ENCODE measurements around the gene SENP7. TPM values are rescaled to one million over a fixed set of nuclear protein-coding genes. Genes with fewer than 3 reads are reported as not detected.
"Not testable (repeated sequence)": the region's sequence is repeated elsewhere in the genome, so short reads cannot be mapped to it uniquely, and the experiment has no call there.

The SENP7 gene
- total and polyA plus RNA-seq, 2 donors, result 29.6 to 37.7 TPM

DNA sequence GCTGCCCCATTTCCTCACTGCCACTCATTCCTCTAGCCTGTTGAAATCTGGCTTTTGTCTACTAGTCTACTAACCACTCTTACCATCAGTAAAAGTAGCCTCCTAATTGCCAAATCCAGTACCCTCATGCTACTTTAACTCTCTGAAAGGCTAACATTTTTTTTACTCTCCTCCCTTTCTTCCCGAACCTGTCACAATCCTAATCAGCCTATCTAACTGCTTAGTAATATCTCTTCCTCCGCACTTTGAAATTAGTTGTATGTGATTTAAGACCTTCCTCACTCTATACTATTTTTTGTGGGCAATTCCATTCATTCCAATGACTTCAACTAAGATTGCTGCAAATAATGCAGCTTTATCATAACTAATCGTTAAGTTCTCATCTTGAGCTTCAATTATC is 3.7 kb downstream of the SENP7 start:
- Histone ChIP-seq H3K4me3 (ENCODE audit: low read length in 2 of 2) (no peak overlapping the region), H3K36me3 (ENCODE audit: control insufficient read depth in 2 of 2, insufficient read depth in 2 of 2, low read length in 1 of 2) (no peaks in the 10 kb centered on the region), H3K27me3 (ENCODE audit: control insufficient read depth in 2 of 2, insufficient read depth in 1 of 2, low read length in 1 of 2) (no peaks in the 10 kb centered on the region), H3K9me3 (ENCODE audit: control insufficient read depth in 2 of 2, insufficient read depth in 1 of 2, low read length in 1 of 2) (no peaks in the 10 kb centered on the region), H3K27ac (ENCODE audit: low read depth in 1 of 2, low read length in 1 of 2) (no peak overlapping the region), H3K4me1 (ENCODE audit: control insufficient read depth in 2 of 2, insufficient read depth in 2 of 2, low read length in 2 of 2) (no peaks in the 10 kb centered on the region)
- DNase-seq (ENCODE audit: low read depth in 6 of 9, low spot score in 9 of 9), result no peak
- WGBS, result 89% methylated on average over 3 of the region's 3 CpGs

GRCh38 chr3:101501783-101502182 is 11.2 kb downstream of the SENP7 start:
- no peak for DNase-seq (ENCODE audit: low read depth in 6 of 9, low spot score in 9 of 9)
- Histone ChIP-seq H3K27ac (ENCODE audit: low read depth in 1 of 2, low read length in 1 of 2) (no peak overlapping the region), H3K36me3 (ENCODE audit: control insufficient read depth in 2 of 2, insufficient read depth in 2 of 2, low read length in 1 of 2) (peaks cover 0 to 13% of the 10 kb centered on the region in 2 donors), H3K27me3 (ENCODE audit: control insufficient read depth in 2 of 2, insufficient read depth in 1 of 2, low read length in 1 of 2) (no peaks in the 10 kb centered on the region), H3K4me1 (ENCODE audit: control insufficient read depth in 2 of 2, insufficient read depth in 2 of 2, low read length in 2 of 2) (no peaks in the 10 kb centered on the region), H3K4me3 (ENCODE audit: low read length in 2 of 2) (no peak overlapping the region), H3K9me3 (ENCODE audit: control insufficient read depth in 2 of 2, insufficient read depth in 1 of 2, low read length in 1 of 2) (no peaks in the 10 kb centered on the region)
- WGBS, result 93% methylated on average over 3 of the region's 3 CpGs

- Histone ChIP-seq H3K27me3 (ENCODE audit: control insufficient read depth in 2 of 2, insufficient read depth in 1 of 2, low read length in 1 of 2) (no peaks in the 10 kb centered on the region), H3K4me1 (ENCODE audit: control insufficient read depth in 2 of 2, insufficient read depth in 2 of 2, low read length in 2 of 2) (no peaks in the 10 kb centered on the region), H3K27ac (ENCODE audit: low read depth in 1 of 2, low read length in 1 of 2) (no peak overlapping the region), H3K9me3 (ENCODE audit: control insufficient read depth in 2 of 2, insufficient read depth in 1 of 2, low read length in 1 of 2) (no peaks in the 10 kb centered on the region), H3K36me3 (ENCODE audit: control insufficient read depth in 2 of 2, insufficient read depth in 2 of 2, low read length in 1 of 2) (peaks cover 0 to 13% of the 10 kb centered on the region in 2 donors), H3K4me3 (ENCODE audit: low read length in 2 of 2) (no peak overlapping the region)
- no peak for DNase-seq (ENCODE audit: low read depth in 6 of 9, low spot score in 9 of 9)
- WGBS, result 98% methylated on average over 1 of the region's 1 CpG
Measured at GRCh38 chr3:101500208-101500607, 12.8 kb downstream of the SENP7 start.

GRCh38 chr3:101497803-101498202 is 15.2 kb downstream of the SENP7 start:
- Histone ChIP-seq H3K4me1 (ENCODE audit: control insufficient read depth in 2 of 2, insufficient read depth in 2 of 2, low read length in 2 of 2) (no peaks in the 10 kb centered on the region), H3K27me3 (ENCODE audit: control insufficient read depth in 2 of 2, insufficient read depth in 1 of 2, low read length in 1 of 2) (no peaks in the 10 kb centered on the region), H3K9me3 (ENCODE audit: control insufficient read depth in 2 of 2, insufficient read depth in 1 of 2, low read length in 1 of 2) (no peaks in the 10 kb centered on the region), H3K27ac (ENCODE audit: low read depth in 1 of 2, low read length in 1 of 2) (no peak overlapping the region), H3K36me3 (ENCODE audit: control insufficient read depth in 2 of 2, insufficient read depth in 2 of 2, low read length in 1 of 2) (peaks cover 3 to 17% of the 10 kb centered on the region in 2 donors), H3K4me3 (ENCODE audit: low read length in 2 of 2) (no peak overlapping the region)
- WGBS, result 100% methylated on average over 2 of the region's 2 CpGs
- DNase-seq (ENCODE audit: low read depth in 6 of 9, low spot score in 9 of 9), result no peak

DNA sequence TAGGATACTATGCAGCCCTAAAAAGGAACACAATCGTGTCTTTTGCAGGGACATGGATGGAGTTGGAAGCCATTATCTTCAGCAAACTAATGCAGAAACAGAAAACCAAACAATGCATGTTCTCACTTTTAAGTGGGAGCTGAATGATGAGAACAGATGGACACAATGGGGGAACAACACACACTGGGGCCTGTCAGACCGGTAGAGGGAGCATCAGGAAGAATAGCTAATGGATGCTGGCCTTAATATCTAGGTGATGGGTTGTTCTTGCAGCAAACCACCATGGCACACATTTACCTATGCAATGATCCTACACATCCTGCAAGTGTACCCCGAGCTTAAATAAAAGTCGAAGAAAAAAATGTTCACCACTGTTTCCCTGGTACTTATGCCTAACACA is 17.5 kb downstream of the SENP7 start:
- WGBS, result 97% methylated on average over 4 of the region's 4 CpGs
- DNase-seq (ENCODE audit: low read depth in 6 of 9, low spot score in 9 of 9), result no peak

DNA sequence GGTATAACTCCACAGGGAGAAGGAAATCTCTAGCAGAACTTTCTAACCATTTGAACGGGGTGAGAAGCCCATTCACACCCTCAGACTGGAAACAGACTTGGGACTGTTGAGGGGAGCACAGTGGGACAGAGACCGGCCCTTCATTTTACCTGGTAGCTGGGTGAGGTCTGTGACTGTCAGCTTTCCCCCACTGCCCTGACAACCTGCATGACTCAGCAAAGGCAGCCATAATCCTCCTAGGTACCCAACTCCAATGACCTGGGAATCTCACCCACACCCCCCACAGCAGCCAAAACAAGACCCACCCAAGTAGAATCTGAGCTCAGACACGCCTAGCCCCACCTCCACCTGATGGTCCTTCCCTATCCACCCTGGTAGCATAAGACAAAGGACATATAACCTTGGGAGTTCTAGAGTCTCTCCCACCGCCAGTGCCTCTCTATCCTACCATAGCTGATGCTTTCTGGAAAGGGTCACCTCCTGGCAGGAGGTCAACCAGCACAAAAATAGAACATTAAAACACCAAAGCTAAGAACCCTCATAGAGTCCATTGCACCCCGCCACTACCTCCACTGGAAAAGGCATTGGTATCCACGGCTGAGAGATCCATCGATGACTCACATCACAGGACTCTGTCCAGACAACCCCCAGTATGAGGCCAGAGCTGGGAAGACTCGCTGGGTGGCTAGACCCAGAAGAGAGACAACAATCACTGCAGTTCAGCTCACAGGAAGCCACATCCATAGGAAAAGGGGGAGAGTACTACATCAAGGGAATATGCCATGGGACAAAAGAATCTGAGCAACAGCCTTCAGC is 28.0 kb downstream of the SENP7 start:
- Histone ChIP-seq H3K36me3 (ENCODE audit: control insufficient read depth in 2 of 2, insufficient read depth in 2 of 2, low read length in 1 of 2) (peaks cover 4 to 13% of the 10 kb centered on the region in 2 donors), H3K27ac (ENCODE audit: low read depth in 1 of 2, low read length in 1 of 2) (no peak overlapping the region), H3K4me1 (ENCODE audit: control insufficient read depth in 2 of 2, insufficient read depth in 2 of 2, low read length in 2 of 2) (no peaks in the 10 kb centered on the region), H3K9me3 (ENCODE audit: control insufficient read depth in 2 of 2, insufficient read depth in 1 of 2, low read length in 1 of 2) (no peaks in the 10 kb centered on the region), H3K4me3 (ENCODE audit: low read length in 2 of 2) (no peak overlapping the region), H3K27me3 (ENCODE audit: control insufficient read depth in 2 of 2, insufficient read depth in 1 of 2, low read length in 1 of 2) (no peaks in the 10 kb centered on the region)
- DNase-seq (ENCODE audit: low read depth in 6 of 9, low spot score in 9 of 9), result no peak
- 100% methylated on average over 8 of the region's 8 CpGs for WGBS

More for the DNA sequence above, 17.5 kb downstream of the SENP7 start:
- H3K4me3 ChIP-seq (ENCODE audit: low read length in 2 of 2), result no peak overlapping the region
- peaks cover 14 to 27% of the 10 kb centered on the region in 2 donors for H3K36me3 ChIP-seq (ENCODE audit: control insufficient read depth in 2 of 2, insufficient read depth in 2 of 2, low read length in 1 of 2)
- H3K27ac ChIP-seq (ENCODE audit: low read depth in 1 of 2, low read length in 1 of 2), result no peak overlapping the region
- no peaks in the 10 kb centered on the region for H3K27me3 ChIP-seq (ENCODE audit: control insufficient read depth in 2 of 2, insufficient read depth in 1 of 2, low read length in 1 of 2)
- no peaks in the 10 kb centered on the region for H3K9me3 ChIP-seq (ENCODE audit: control insufficient read depth in 2 of 2, insufficient read depth in 1 of 2, low read length in 1 of 2)
- H3K4me1 ChIP-seq (ENCODE audit: control insufficient read depth in 2 of 2, insufficient read depth in 2 of 2, low read length in 2 of 2), result no peaks in the 10 kb centered on the region

GRCh38 chr3:101478980-101479379 is 34.0 kb downstream of the SENP7 start:
- Histone ChIP-seq H3K27ac (ENCODE audit: low read depth in 1 of 2, low read length in 1 of 2) (no peak overlapping the region), H3K4me3 (ENCODE audit: low read length in 2 of 2) (no peak overlapping the region), H3K27me3 (ENCODE audit: control insufficient read depth in 2 of 2, insufficient read depth in 1 of 2, low read length in 1 of 2) (no peaks in the 10 kb centered on the region), H3K9me3 (ENCODE audit: control insufficient read depth in 2 of 2, insufficient read depth in 1 of 2, low read length in 1 of 2) (no peaks in the 10 kb centered on the region), H3K4me1 (ENCODE audit: control insufficient read depth in 2 of 2, insufficient read depth in 2 of 2, low read length in 2 of 2) (no peaks in the 10 kb centered on the region), H3K36me3 (ENCODE audit: control insufficient read depth in 2 of 2, insufficient read depth in 2 of 2, low read length in 1 of 2) (peaks cover 3 to 15% of the 10 kb centered on the region in 2 donors)
- 59% methylated on average over 3 of the region's 3 CpGs for WGBS
- DNase-seq (ENCODE audit: low read depth in 6 of 9, low spot score in 9 of 9), result no peak

GRCh38 chr3:101474841-101475552 is 38.0 kb downstream of the SENP7 start:
- not testable (repeated sequence) for H3K4me3 ChIP-seq (ENCODE audit: low read length in 2 of 2); H3K27ac ChIP-seq (ENCODE audit: low read depth in 1 of 2, low read length in 1 of 2); DNase-seq (ENCODE audit: low read depth in 6 of 9, low spot score in 9 of 9); H3K4me1 ChIP-seq (ENCODE audit: control insufficient read depth in 2 of 2, insufficient read depth in 2 of 2, low read length in 2 of 2); H3K27me3 ChIP-seq (ENCODE audit: control insufficient read depth in 2 of 2, insufficient read depth in 1 of 2, low read length in 1 of 2); H3K9me3 ChIP-seq (ENCODE audit: control insufficient read depth in 2 of 2, insufficient read depth in 1 of 2, low read length in 1 of 2)
- 96% methylated on average over 2 of the region's 2 CpGs for WGBS
- peaks cover 3 to 11% of the 10 kb centered on the region in 2 donors for H3K36me3 ChIP-seq (ENCODE audit: control insufficient read depth in 2 of 2, insufficient read depth in 2 of 2, low read length in 1 of 2)

DNA sequence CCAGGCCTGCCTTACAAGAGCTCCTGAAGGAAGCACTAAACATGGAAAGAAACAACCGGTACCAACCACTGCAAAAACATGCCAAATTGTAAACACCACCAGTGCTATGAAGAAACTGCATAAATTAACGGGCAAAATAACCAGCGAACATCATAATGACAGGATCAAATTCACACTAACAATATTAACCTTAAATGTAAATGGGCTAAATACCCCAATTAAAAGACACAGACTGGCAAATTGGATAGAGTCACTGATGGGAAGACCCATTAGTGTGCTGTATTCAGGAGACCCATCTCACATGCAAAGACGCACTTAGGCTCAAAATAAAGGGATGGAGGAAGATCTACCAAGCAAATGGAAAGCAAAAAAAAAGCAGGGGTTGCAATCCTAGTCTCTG is 44.3 kb downstream of the SENP7 start:
- H3K9me3 ChIP-seq (ENCODE audit: control insufficient read depth in 2 of 2, insufficient read depth in 1 of 2, low read length in 1 of 2); H3K4me1 ChIP-seq (ENCODE audit: control insufficient read depth in 2 of 2, insufficient read depth in 2 of 2, low read length in 2 of 2); H3K27me3 ChIP-seq (ENCODE audit: control insufficient read depth in 2 of 2, insufficient read depth in 1 of 2, low read length in 1 of 2); H3K27ac ChIP-seq (ENCODE audit: low read depth in 1 of 2, low read length in 1 of 2); H3K4me3 ChIP-seq (ENCODE audit: low read length in 2 of 2); H3K36me3 ChIP-seq (ENCODE audit: control insufficient read depth in 2 of 2, insufficient read depth in 2 of 2, low read length in 1 of 2); DNase-seq (ENCODE audit: low read depth in 6 of 9, low spot score in 9 of 9): not testable (repeated sequence)
- WGBS, result 96% methylated on average over 4 of the region's 4 CpGs
